GM21786 (cell line): ENCODE results near the gene YARS2.
"Not testable (repeated sequence)": the region's sequence is repeated elsewhere in the genome, so short reads cannot be mapped to it uniquely, and the experiment has no call there.

Experiments
- ATAC-seq: cut with Tn5 transposase; IDR thresholded peaks from one replicate; pipeline ENCODE4 v1.9.1; 2021; ENCODE audit not compliant: unreplicated experiment

The YARS2 gene

DNA sequence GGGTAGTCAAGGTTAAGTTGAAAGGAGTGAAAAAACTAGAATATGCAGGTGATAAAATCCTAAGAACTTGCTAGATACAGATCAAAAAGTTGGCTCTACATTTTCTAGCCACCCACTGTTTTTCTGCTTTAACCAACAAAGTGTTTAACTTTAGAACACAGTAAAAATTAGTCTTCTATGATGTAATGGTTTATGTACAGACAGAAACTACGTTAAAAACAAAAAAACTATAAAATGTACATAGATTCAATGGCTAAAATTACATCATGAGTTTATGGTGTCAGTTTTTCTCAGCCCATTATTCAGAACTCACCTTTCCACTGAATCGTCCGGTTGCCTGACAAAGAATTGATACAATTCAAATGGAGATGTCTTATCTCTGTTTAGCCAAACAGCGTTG lies 2.1 kb downstream of the YARS2 start:
- no peak for ATAC-seq

DNA sequence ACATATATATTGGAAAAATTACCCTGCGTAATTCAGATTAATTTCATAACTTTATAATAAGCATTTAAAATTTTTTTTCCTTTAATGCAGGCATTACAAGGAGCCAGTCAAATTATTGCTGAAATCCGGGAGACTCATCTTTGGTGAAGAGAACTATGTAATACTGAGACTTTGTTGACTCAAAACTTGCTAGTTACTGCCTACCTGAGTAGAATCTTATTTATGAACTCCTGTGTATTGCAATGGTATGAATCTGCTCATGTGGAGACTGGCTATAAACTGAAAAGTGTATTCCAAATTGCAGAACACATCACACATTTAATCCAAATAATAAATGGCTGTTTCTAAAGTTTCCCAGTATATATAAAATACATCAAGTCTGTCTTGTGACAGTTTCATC lies 12.4 kb downstream of the YARS2 start:
- no peak for ATAC-seq

DNA sequence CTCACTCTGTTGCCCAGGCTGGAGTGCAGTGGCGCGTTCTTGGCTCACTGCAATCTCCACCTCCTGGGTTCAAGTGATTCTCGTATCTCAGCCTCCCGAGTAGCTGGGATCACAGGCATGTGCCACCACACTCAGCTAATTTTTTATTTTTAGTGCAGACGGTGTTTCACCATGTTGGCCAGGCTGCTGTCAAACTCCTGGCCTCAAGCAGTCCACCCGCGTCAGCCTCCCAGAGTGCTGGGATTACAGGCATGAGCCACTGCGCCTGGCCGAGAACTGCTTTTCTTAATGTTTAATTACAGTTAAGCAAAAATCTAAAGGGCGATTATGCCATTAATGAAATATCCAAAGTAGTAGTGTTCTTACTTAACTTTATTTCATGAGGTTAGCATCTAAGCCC lies 13.6 kb downstream of the YARS2 start:
- ATAC-seq = no peak

DNA sequence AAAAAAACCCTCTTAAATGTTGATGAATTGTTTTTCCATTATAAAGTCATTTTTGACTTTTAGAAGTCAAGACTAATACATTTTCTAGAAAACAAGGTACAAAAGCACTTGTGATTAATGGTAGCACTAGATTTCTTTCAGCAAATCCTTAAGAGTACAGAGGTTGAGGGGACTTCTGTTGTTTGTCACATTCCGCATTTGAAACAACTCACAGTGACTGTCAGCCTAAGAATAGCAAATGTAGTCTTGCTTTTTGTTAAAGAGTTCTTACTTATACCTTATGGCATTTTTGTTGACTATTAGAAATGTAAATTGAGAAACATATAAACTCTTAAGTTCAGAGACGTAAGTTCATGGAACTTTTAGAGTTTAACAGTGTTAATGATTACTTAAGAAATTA lies 16.4 kb downstream of the YARS2 start:
- no peak for ATAC-seq

DNA sequence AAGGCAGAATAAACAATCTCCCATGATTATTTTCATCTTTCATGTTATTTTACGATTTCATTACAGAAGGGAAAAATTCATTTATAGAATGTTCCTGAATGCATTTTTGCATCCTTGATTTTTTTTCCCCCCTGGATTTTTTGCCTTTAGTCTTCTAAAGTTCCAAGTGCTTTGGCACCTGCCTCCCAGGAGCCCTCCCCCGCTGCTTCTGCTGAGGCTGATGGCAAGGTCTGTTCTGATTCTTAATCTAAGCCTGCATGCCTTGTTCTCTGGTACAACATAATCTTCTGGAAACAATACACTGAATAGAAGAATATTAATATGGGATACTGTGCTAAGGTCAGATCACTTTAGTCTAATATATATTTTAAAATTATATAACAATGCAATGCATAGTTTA lies 18.0 kb downstream of the YARS2 start:
- no peak for ATAC-seq

DNA sequence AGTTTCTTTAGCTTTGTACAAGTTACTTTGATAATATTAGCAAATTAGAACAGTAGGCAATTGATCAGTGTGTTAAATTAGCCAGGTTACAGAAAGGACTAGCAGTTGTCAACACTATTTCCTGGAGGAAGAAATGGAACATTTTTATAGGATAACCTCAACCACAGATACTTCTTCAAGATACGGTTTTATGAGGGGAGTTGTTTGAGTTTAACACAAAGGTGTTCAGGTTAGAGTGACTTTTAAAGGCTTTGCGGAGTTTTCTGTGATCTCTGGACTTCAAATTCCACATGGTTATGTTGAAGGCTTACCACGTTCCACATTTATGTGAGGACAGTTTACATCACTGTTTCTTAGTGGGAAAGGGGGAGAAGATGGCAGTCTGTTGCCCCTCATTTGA lies 19.3 kb downstream of the YARS2 start:
- ATAC-seq = no peak

DNA sequence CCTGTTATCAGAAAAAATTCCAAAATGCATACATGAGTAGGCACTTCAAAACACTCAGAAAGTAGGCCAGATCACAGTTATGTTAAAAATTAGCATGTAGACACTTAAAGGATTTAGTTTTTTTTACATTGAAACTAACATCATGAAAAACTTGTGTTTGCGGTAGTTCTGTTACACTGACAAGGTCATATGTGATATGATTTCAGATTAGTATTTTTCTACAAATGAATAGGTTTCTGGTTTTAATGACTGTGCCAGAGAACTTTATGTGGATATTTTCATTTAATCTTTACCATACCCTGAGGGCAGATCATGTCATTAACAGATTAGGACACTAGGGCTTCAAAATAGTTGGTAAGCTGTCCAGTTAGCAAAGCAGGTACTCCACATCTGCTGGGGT lies 20.7 kb downstream of the YARS2 start:
- no peak for ATAC-seq

DNA sequence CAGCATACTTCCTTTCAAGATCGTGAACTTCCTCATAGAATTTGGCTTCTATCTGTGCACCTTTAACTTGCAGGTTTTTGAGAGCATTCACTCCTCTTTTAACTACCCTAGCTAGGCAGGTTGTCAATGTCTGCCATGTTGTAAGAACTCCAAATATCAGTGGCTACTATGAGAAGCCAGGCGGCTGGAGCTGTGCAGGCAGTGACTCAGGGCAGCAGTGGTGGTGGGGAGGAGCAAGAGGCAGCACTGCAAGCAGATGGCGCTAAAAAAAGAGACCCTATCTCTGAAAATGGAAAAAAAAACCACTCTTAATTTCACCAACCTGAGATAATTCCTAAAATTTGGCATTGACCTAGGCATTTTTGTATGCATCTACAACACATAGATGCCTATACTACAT lies 28.5 kb downstream of the YARS2 start:
- no peak for ATAC-seq

DNA sequence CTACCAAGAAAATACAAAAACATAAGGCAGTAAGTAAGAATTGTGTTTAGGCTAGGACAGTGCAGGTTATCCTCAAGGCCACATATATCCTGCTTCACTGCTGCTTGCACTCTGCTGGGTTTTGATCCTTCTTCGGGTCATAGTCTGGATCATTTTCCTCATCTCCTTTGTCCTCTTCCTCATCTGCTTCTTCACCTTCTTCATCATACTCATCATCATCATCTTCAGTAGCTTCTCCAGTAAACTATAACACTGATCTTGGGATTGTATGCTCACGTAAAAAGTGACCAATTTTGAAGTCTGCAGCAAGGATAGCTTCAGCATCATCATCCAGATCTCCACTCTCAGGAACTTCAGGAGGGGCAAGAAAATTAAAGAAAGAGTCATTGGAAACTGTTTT lies 29.4 kb downstream of the YARS2 start:
- ATAC-seq = no peak

DNA sequence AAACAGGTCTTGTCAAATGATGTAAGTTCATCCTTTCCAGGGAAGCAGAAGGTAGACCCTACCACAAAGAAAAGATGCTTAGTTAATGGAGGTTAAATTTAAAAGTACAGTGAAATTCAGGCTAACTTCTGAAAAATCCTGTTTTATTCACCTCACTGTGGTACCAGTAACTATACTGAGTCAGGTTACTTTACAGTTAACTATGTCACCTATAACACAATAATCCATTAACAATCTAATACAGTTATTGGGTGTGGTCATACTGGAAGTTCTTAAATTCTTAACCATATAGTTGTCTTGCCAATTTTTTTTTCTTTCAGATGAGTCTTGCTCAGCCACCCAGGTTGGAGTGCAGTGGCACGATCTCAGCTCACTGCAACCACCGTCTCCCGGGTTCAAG lies 30.4 kb downstream of the YARS2 start:
- ATAC-seq = not testable (repeated sequence)

DNA sequence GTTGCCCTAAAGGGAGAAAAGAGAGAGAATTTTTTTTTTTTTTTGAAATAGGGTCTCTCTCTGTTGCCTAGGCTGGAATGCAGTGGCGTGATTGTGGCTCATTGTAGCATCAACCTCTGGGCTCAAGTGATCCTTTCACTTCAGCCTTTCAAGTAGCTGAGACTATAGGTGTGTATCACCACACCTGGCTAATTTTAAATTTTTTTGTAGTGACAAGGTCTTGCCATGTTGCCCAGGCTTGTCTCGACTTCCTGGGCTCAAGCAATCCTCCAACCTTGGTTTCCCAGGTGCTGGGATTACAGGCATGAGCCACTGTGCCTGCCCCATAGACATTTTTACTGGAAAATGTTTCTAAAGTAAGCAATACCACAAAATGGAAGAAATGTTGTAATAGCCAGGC lies 36.8 kb downstream of the YARS2 start:
- ATAC-seq = no peak

DNA sequence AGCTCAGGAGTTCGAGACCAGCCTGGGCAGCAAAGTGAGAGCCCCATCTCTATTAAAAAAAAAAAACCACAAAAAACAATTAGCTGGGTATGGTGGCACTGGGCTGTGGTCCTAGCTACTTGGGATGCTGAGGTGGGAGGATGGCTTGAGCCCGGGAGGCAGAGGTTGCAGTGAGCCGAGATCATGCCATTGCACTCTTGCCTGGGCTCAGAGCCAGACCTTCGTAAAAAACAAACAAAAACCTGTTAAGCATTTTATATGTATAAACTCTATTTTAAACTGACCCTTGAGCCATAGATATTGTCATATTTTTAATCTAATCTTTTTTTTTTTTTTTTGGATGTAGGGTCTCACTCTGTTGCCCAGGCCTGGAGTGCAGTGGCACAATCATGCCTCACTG lies 40.9 kb downstream of the YARS2 start:
- no peak for ATAC-seq

DNA sequence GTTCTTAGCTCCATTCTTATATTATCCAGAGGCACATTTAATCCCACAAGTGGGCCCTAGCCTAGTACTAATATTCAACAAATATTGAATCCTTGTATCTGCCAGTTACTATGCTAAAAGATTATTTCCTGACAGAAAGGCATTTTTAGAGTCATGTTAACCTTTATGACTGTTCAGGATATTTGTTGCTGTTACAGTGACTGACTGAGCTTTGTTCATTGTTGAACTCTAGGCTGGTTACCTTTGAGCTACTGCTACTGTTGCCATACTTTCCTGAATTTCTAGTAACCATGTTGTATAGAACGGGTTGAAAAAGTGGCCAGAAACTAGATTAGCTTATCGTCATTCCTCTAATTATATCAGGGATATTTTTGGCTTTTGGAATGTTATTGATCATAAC lies 46.8 kb downstream of the YARS2 start:
- no peak for ATAC-seq

DNA sequence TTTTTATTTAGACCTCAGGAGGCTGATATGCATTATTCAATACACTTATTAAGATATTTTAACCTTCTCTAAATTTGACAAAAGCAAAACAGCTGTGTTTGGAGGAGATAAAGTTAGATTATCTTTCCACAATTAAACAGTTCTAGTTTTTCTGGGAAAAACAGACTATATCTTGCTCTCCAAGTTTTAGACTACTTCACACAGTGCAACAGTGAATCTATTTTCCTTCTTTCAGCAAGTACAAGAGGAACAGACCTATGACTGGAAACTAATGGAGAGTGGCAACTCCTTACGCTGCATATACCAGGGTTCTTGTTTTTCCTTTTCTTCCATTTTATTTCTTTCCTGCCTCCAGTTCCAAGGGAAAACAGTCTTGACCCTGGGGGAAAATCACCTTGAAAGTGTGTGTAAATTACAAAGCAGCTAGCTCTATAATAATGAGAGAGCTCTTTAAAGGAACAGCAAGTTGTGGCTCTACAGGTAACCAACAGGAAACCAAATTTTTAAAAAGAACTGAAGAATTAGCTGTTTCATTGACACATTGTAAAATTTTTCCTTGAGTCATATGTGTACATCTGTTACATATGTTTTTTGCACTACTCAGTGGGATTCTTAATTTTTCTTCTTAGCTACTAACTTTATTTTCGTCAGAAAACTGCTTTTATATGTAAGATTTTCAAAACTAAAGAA lies 49.2 kb downstream of the YARS2 start:
- ATAC-seq = no peak

DNA sequence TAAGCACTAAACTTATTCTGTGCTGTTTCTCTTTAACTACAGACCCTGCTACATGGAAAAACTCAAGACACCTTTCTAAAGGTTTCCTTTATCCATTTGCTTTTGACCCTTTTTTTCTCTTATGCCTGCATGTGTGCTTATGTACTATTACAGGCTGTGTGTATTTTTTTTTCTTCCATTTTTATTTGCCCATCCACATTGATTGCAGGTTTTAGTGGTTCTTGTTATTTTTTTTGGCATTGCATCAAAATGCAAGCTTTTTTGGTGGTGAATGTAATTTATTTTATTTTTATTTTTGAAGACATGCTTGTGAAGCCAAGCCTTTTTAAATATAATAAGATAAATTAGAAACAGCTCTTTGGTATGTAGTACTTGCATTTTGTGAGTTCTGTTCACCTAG lies 49.9 kb downstream of the YARS2 start:
- no peak for ATAC-seq

DNA sequence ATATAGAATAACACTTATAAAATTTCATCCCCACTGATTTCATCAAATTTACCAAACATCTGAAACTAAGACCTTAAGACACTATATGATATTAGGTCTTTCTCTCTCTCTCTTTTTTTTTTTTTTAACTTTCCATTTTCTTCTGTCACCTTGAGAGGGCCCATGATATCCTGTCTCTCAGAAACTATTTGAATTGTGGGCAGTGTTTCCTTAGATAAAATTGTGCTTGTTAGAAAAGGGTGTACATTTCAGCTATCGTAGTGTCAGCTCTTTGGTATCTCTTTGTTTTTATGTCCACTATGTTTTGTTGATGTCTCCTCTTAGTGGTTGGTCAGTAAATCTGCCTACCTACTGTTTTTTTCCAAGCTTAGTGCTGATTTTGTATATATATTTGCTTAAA lies 52.8 kb downstream of the YARS2 start:
- ATAC-seq = no peak

DNA sequence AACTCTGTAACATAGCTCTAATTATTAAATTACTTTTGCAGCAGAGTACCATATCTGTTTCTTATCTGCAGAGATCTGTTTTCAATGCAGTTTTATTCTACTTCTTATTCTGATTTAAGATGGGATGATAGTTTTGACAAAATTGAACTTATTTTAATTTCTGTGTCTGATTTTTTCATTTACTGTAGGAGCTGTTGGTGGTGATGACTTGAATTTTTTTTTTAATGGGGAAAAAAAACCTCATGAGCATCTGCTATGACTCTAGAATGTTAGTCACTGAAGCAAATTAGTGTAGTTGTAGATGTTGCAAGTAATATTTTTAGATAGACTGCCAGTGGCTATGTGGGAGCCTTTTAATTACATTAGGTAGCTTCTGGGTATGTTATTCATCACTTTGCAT lies 53.2 kb downstream of the YARS2 start:
- ATAC-seq = no peak

DNA sequence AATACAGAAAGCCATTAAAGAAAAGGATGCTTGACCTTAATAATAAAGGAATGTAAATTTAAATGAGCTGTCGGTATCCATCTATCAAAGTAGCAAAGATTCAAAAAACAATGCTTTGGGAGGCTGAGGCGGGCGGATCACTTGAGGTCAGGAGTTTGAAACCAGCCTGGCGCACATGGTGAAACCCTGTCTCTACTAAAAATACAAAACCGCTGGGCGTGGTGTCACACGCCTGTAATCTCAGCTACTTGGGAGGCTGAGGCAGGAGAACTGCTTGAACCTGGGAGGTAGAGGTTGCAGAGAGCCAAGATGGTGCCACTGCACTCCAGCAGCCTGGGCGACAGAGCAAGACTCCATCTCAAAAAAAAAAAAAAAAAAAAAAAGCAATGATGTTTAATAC lies 56.3 kb downstream of the YARS2 start:
- ATAC-seq = not testable (repeated sequence)

DNA sequence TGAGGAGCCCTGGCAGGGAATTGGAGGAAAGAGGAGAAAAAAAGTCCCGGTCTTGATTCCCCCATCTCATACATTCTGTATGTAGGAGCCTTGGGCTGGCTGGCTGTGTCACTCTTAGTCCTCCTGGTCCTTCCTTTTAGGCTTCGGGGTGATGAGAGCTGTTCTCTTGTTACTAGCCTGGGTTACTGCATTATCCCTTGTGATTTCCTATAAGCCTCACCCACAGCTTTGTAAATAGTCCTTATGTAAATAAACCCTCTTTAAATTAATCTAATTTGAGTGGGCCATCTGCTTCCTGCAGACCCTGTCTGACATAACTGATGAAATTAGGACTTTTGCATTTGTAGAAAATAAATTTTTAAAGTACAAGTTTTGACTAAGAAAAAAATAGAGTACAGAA lies 57.4 kb downstream of the YARS2 start:
- ATAC-seq = no peak

DNA sequence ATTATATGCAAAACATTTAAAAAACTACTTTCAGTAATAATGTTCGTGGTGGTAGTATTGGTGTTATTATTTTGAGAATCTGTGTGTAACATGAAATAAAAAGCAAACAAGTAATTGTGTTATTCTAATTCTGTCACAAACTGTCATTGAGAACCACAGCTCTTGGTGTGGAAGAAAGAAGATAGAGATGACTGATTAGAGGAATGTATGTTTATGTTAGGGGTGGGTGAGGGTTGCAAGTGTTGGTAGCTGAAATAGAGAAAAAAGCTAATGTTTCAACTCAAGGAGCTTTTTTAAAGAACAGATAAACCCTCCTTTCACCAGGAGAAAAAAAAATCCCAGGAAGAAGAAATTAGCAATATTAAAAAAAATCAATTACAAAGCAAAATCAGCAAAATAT lies 58.3 kb downstream of the YARS2 start:
- no peak for ATAC-seq
